HCT116 (cell line): ENCODE data around the gene PILRA. TPM values are rescaled to one million over a fixed set of nuclear protein-coding genes. Genes with fewer than 3 reads are reported as not detected.

Experiments used
- ATAC-seq: fragments of 200-7000 bp; cut with Tn5 transposase; 2 replicates; pipeline ENCODE4 v1.9.1; 2020; ENCODE audit warnings: mild to moderate bottlenecking, moderate library complexity
- BruUV-seq: library from RNA; stranded (reverse); fragments of 400-500 nt; replicated peaks from 2 replicates; lab custom pipeline; 2021; lab: Mats Ljungman, UMichigan
- CTCF ChIA-PET: fragments of 300-600 bp; sonication (Branson Sonifier 250); formaldehyde crosslinking; loops from one replicate; lab custom pipeline; 2021; ENCODE audit warnings: antibody characterized with exemption; lab: Charles Lee
- POLR2A ChIA-PET: fragments of 300-600, 350-600 bp; sonication (Branson Sonifier 250); formaldehyde crosslinking; loops from one replicate; lab custom pipeline; 2021; ENCODE audit warnings: antibody characterized with exemption; lab: Charles Lee
- RAD21 ChIA-PET, 2 experiments: fragments of 300-600 bp; sonication (Branson Sonifier 250); formaldehyde crosslinking; loops; one replicate each; lab custom pipeline; 2023; ENCODE audit warnings: low total read pairs in 2 of 2; ENCODE audit not compliant: uncharacterized antibody in 2 of 2, unreplicated experiment in 2 of 2, low non-redundant PET in 1 of 2; lab: Charles Lee
- DNase-seq: peaks from one replicate; pipeline ENCODE4 v3.0.0-alpha.2; 2010; ENCODE audit warnings: low read depth, low spot score
- H2AFZ ChIP-seq: fragments of 200-600 bp; shearing (Covaris generic), sonication (generic); 2 replicates; pipeline ENCODE4 v1.6.1; 2017; ENCODE audit warnings: low read depth, mixed run types, mixed read lengths, antibody characterized with exemption, low read length; ENCODE audit not compliant: poor library complexity, severe bottlenecking
- H3K27ac ChIP-seq: 2 replicates; pipeline ENCODE4 v1.5.1; 2012; ENCODE audit warnings: low read depth, low read length
- H3K27me3 ChIP-seq: fragments of 200-600 bp; sonication (generic); 2 replicates; pipeline ENCODE4 v1.6.1; 2016; ENCODE audit warnings: mixed run types, low read length, mixed read lengths; ENCODE audit not compliant: insufficient read depth
- H3K36me3 ChIP-seq, 2 experiments: fragments of 200-500 bp in 1 of 2; fragments of 200-600 bp in 1 of 2; sonication (Bioruptor generic) in 1 of 2; sonication (generic) in 1 of 2; 2 replicates each; pipeline versions ENCODE4 v1.5.1 to v1.6.1; 2014 to 2016; ENCODE audit warnings: low read length in 2 of 2, inconsistent platforms in 1 of 2, mixed read lengths in 1 of 2, mixed run types in 1 of 2; ENCODE audit not compliant: insufficient read depth in 2 of 2, control insufficient read depth in 1 of 2
- H3K4me1 ChIP-seq, 2 experiments: fragments of 200-600 bp in 1 of 2; sonication (generic) in 1 of 2; 2 replicates each; pipeline versions ENCODE4 v1.5.1 to v1.6.1; 2012 to 2017; ENCODE audit warnings: low read length in 2 of 2, inconsistent platforms in 1 of 2, mild to moderate bottlenecking in 1 of 2, mixed read lengths in 1 of 2, mixed run types in 1 of 2, moderate library complexity in 1 of 2; ENCODE audit not compliant: insufficient read depth in 2 of 2, control insufficient read depth in 1 of 2
- H3K4me2 ChIP-seq: fragments of 200-600 bp; sonication (generic); 2 replicates; pipeline ENCODE4 v1.6.1; 2017; ENCODE audit warnings: mixed run types, low read length, mixed read lengths
- H3K4me3 ChIP-seq, 2 experiments: fragments of 200-600 bp in 1 of 2; sonication (generic) in 1 of 2; replicated peaks in 1 of 2; 2 replicates each; pipeline ENCODE4 v1.5.1; 2011 to 2016; ENCODE audit warnings: low read length in 2 of 2, control low read depth in 1 of 2, low read depth in 1 of 2, mild to moderate bottlenecking in 1 of 2, mixed read lengths in 1 of 2, mixed run types in 1 of 2
- H3K79me2 ChIP-seq: fragments of 200-600 bp; sonication (generic); 2 replicates; pipeline ENCODE4 v1.6.1; 2017; ENCODE audit warnings: mild to moderate bottlenecking, mixed run types, low read length, moderate library complexity, mixed read lengths; ENCODE audit not compliant: insufficient read depth
- H3K9ac ChIP-seq: fragments of 200-600 bp; sonication (generic); 2 replicates; pipeline ENCODE4 v1.6.1; 2016; ENCODE audit warnings: low read length, mixed read lengths
- H3K9me2 ChIP-seq: fragments of 200-600 bp; sonication (generic), shearing (Covaris generic); 2 replicates; pipeline ENCODE4 v1.6.1; 2017; ENCODE audit warnings: mixed run types, mild to moderate bottlenecking, moderate library complexity; ENCODE audit not compliant: insufficient read depth
- H3K9me3 ChIP-seq, 2 experiments: fragments of 200-500 bp in 1 of 2; fragments of 200-600 bp in 1 of 2; sonication (Bioruptor generic) in 1 of 2; sonication (generic) in 1 of 2; 2 replicates each; pipeline ENCODE4 v1.6.1; 2014 to 2017; ENCODE audit warnings: low read length in 2 of 2, mixed read lengths in 2 of 2, inconsistent platforms in 1 of 2, low read depth in 1 of 2, mild to moderate bottlenecking in 1 of 2, mixed run types in 1 of 2, moderate library complexity in 1 of 2; ENCODE audit not compliant: control insufficient read depth in 1 of 2, insufficient read depth in 1 of 2
- H4K20me1 ChIP-seq: fragments of 200-600 bp; sonication (generic), shearing (Covaris generic); 2 replicates; pipeline ENCODE4 v1.6.1; 2017; ENCODE audit warnings: mixed run types, mild to moderate bottlenecking, moderate library complexity; ENCODE audit not compliant: insufficient read depth
- CBX3 ChIP-seq: IDR thresholded peaks from 2 replicates; pipeline ENCODE4 v1.6.1; 2012; ENCODE audit warnings: low read depth
- CEBPB ChIP-seq: IDR thresholded peaks from 2 replicates; pipeline ENCODE4 v1.6.1; 2012; ENCODE audit warnings: low read depth
- ELF1 ChIP-seq: IDR thresholded peaks from 2 replicates; pipeline ENCODE4 v1.6.1; 2012; ENCODE audit warnings: low read depth, borderline replicate concordance
- EZH2phosphoT487 ChIP-seq: fragments of 200-600 bp; IDR thresholded peaks from 2 replicates; pipeline ENCODE4 v1.6.1; 2018; ENCODE audit warnings: antibody characterized with exemption, borderline replicate concordance
- FOSL1 ChIP-seq: IDR thresholded peaks from 2 replicates; pipeline ENCODE4 v1.6.1; 2012; ENCODE audit warnings: low read depth
- POLR2A ChIP-seq: IDR thresholded peaks from 2 replicates; pipeline ENCODE4 v1.7.0; 2011; ENCODE audit warnings: borderline replicate concordance; ENCODE audit not compliant: insufficient read depth, insufficient read length; ENCODE audit errors: extremely low read depth
- POLR2AphosphoS5 ChIP-seq: IDR thresholded peaks from 2 replicates; pipeline ENCODE4 v1.6.1; 2011; ENCODE audit warnings: mild to moderate bottlenecking, low read depth, low read length, moderate library complexity
- RAD21 ChIP-seq: IDR thresholded peaks from 2 replicates; pipeline ENCODE4 v1.6.1; 2012; ENCODE audit warnings: low read depth, mild to moderate bottlenecking
- SRF ChIP-seq: IDR thresholded peaks from 2 replicates; pipeline ENCODE4 v1.6.1; 2012; ENCODE audit warnings: low read depth
- YY1 ChIP-seq: IDR thresholded peaks from 2 replicates; pipeline ENCODE4 v1.6.1; 2011; ENCODE audit warnings: low read length, low read depth, moderate library complexity, mild to moderate bottlenecking; ENCODE audit not compliant: insufficient replicate concordance; ENCODE audit errors: extremely low read depth
- ZBTB33 ChIP-seq: IDR thresholded peaks from 2 replicates; pipeline ENCODE4 v1.6.1; 2011; ENCODE audit warnings: mild to moderate bottlenecking, low read length, moderate library complexity; ENCODE audit not compliant: insufficient replicate concordance; ENCODE audit errors: extremely low read depth
- ZFX ChIP-seq: fragments of 450-650 bp; IDR thresholded peaks from 2 replicates; pipeline ENCODE4 v1.6.1; 2017
- intact Hi-C: fragments of 100-400 bp; cut with micrococcal nuclease; formaldehyde crosslinking; loops from 2 replicates; pipeline ENCODE4 v1.10.0; 2022
- total RNA-seq: library from RNA; stranded (reverse); gene quantifications from one replicate; pipeline ENCODE4 v1.2.1, GENCODE V29; 2021; ENCODE audit not compliant: unreplicated experiment
- TF ChIP-seq, protein P1 (sequence below): IDR thresholded peaks from 2 replicates; pipeline ENCODE4 v1.6.1; 2012
- TF ChIP-seq, protein P2 (sequence below): IDR thresholded peaks from 2 replicates; pipeline ENCODE4 v1.6.1; 2012; ENCODE audit warnings: low read depth

Gene PILRA
- total RNA-seq, 1 experiment from 2014 or later: 1.8 TPM

DNA sequence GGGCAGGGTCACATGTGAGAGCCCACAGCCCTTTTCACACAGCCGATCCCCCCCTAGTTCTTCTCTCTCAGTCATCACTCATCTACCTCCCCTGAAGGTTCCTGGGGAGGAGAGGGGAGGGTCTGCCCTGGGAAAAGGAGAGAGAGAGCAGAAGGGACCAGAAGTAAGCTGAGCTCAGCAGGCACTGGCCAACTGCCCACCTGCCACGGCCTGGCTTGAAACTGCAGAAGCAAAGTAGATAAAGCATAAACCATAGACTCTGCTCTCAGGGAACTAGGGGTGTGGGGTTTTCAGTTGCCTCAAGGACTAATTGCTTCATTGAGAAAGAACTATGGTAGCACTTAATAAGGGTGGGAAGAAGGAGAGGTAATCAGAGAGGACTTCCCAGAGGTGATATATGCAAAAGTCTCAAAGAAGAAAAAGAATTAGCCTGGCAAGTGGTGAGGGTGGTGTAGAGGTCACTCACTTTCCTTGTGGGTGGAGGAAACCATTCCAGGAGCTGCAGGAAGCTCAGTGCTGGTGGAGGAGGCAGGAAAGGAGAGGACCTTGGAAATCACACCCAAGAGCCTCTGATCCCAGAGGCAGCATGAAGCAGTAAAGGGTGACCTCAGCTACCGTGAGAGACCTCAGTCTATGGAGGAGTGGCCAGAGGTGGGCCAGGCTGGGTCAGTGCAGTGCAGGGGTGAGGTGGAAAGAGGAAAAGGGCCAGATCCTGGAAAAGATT, 17.2 kb downstream of the PILRA start:
- Histone ChIP-seq H3K4me1 (no peaks in the 10 kb centered on the region), H3K27ac (no peak overlapping the region), H3K4me2 (no peak overlapping the region), H3K9ac (no peak overlapping the region), H4K20me1 (no peaks in the 10 kb centered on the region), H3K27me3 (no peaks in the 10 kb centered on the region), H3K4me3 (no peak overlapping the region), H3K36me3 (no peaks in the 10 kb centered on the region), H3K9me3 (no peaks in the 10 kb centered on the region), H3K9me2 (no peaks in the 10 kb centered on the region), H3K79me2 (no peaks in the 10 kb centered on the region), H2AFZ (no peak overlapping the region)
- RAD21 ChIA-PET: no interaction called here
- ATAC-seq (no peak), DNase-seq (no peak)
- BruUV-seq: no TSS peak
- intact Hi-C loops: no loop called here
- POLR2A ChIA-PET: no interaction called here
- TF ChIP-seq POLR2A: no peak
- TF ChIP-seq, protein P1, sequence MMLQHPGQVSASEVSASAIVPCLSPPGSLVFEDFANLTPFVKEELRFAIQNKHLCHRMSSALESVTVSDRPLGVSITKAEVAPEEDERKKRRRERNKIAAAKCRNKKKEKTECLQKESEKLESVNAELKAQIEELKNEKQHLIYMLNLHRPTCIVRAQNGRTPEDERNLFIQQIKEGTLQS: no peak
- TF ChIP-seq SRF: no peak
- no peak for TF ChIP-seq CEBPB
- TF ChIP-seq YY1: no peak
- TF ChIP-seq EZH2phosphoT487: no peak
- TF ChIP-seq, protein P2, sequence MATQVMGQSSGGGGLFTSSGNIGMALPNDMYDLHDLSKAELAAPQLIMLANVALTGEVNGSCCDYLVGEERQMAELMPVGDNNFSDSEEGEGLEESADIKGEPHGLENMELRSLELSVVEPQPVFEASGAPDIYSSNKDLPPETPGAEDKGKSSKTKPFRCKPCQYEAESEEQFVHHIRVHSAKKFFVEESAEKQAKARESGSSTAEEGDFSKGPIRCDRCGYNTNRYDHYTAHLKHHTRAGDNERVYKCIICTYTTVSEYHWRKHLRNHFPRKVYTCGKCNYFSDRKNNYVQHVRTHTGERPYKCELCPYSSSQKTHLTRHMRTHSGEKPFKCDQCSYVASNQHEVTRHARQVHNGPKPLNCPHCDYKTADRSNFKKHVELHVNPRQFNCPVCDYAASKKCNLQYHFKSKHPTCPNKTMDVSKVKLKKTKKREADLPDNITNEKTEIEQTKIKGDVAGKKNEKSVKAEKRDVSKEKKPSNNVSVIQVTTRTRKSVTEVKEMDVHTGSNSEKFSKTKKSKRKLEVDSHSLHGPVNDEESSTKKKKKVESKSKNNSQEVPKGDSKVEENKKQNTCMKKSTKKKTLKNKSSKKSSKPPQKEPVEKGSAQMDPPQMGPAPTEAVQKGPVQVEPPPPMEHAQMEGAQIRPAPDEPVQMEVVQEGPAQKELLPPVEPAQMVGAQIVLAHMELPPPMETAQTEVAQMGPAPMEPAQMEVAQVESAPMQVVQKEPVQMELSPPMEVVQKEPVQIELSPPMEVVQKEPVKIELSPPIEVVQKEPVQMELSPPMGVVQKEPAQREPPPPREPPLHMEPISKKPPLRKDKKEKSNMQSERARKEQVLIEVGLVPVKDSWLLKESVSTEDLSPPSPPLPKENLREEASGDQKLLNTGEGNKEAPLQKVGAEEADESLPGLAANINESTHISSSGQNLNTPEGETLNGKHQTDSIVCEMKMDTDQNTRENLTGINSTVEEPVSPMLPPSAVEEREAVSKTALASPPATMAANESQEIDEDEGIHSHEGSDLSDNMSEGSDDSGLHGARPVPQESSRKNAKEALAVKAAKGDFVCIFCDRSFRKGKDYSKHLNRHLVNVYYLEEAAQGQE: no peak
- no peak for TF ChIP-seq CBX3
- TF ChIP-seq POLR2AphosphoS5: no peak
- TF ChIP-seq RAD21: no peak
- no peak for TF ChIP-seq ELF1
- TF ChIP-seq ZFX: no peak
- TF ChIP-seq FOSL1: no peak
- TF ChIP-seq ZBTB33: no peak
- CTCF ChIA-PET: no interaction called here
